GM12878 (cell line): ENCODE results near the gene CENPS.

ENCODE experiments used
- CHD1 ChIP-seq: IDR thresholded peaks from 2 replicates; pipeline ENCODE4 v1.6.1; 2012; ENCODE audit warnings: low read depth, low read length, improper control_type of control experiment
- HDAC2 ChIP-seq: fragments of 200-600 bp; sonication (generic); IDR thresholded peaks from 2 replicates; pipeline ENCODE4 v1.6.1; 2017
- JUNB ChIP-seq: IDR thresholded peaks from 2 replicates; pipeline ENCODE4 v1.6.1; 2016; ENCODE audit warnings: antibody characterized with exemption, mild to moderate bottlenecking
- MXI1 ChIP-seq: fragments of 150-350 bp; IDR thresholded peaks from 2 replicates; pipeline ENCODE4 v1.6.1; 2011; ENCODE audit warnings: low read depth, mild to moderate bottlenecking, inconsistent platforms, low read length, improper control_type of control experiment
- MYC ChIP-seq: IDR thresholded peaks from 2 replicates; pipeline ENCODE4 v1.6.1; 2011; ENCODE audit warnings: mild to moderate bottlenecking, low read length, moderate library complexity, inconsistent platforms; ENCODE audit not compliant: insufficient read depth, insufficient replicate concordance, insufficient read length, severe bottlenecking
- POLR2A ChIP-seq: IDR thresholded peaks from 2 replicates; pipeline ENCODE4 v1.6.1; 2011; ENCODE audit warnings: low read depth, mild to moderate bottlenecking, low read length
- RFX5 ChIP-seq: IDR thresholded peaks from 2 replicates; pipeline ENCODE4 v1.6.1; 2011; ENCODE audit warnings: low read depth, low read length, improper control_type of control experiment
- SIN3A ChIP-seq: IDR thresholded peaks from 2 replicates; pipeline ENCODE4 v1.6.1; 2012; ENCODE audit warnings: low read depth, low read length, improper control_type of control experiment
- SMC3 ChIP-seq: IDR thresholded peaks from 2 replicates; pipeline ENCODE4 v1.6.1; 2011; ENCODE audit warnings: low read length, improper control_type of control experiment, borderline replicate concordance
- TF ChIP-seq, protein P1 (sequence below), 3 experiments: IDR thresholded peaks in 2 of 3; conservative IDR thresholded peaks in 1 of 3; 2 replicates each; pipeline ENCODE4 v1.5.1; 2011; ENCODE audit warnings: low read depth in 3 of 3, low read length in 3 of 3, mild to moderate bottlenecking in 3 of 3, control low read depth in 2 of 3, moderate library complexity in 2 of 3, inconsistent platforms in 1 of 3, mixed read lengths in 1 of 3; ENCODE audit not compliant: control insufficient read depth in 2 of 3, insufficient read depth in 1 of 3; ENCODE audit errors: extremely low read depth in 1 of 3
- TF ChIP-seq, protein P2 (sequence below): IDR thresholded peaks from 2 replicates; pipeline ENCODE4 v1.6.1; 2012; ENCODE audit warnings: low read length, inconsistent platforms

GRCh38 chr1:10407201-10407600 lies 23.0 kb upstream of the CENPS start:
- TF ChIP-seq HDAC2 (no peak), MYC (no peak), RFX5 (no peak), SMC3 (no peak), MXI1 (no peak), CHD1 (no peak), POLR2A (no peak), JUNB (no peak), SIN3A (no peak)
- TF ChIP-seq, protein P1, sequence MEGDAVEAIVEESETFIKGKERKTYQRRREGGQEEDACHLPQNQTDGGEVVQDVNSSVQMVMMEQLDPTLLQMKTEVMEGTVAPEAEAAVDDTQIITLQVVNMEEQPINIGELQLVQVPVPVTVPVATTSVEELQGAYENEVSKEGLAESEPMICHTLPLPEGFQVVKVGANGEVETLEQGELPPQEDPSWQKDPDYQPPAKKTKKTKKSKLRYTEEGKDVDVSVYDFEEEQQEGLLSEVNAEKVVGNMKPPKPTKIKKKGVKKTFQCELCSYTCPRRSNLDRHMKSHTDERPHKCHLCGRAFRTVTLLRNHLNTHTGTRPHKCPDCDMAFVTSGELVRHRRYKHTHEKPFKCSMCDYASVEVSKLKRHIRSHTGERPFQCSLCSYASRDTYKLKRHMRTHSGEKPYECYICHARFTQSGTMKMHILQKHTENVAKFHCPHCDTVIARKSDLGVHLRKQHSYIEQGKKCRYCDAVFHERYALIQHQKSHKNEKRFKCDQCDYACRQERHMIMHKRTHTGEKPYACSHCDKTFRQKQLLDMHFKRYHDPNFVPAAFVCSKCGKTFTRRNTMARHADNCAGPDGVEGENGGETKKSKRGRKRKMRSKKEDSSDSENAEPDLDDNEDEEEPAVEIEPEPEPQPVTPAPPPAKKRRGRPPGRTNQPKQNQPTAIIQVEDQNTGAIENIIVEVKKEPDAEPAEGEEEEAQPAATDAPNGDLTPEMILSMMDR (IDR thresholded peaks at IDR 0.05 in 2 of 3, conservative IDR thresholded peaks at IDR 0.05 in 1 of 3; ENCODE audit: control insufficient read depth in 2 of 3, extremely low read depth in 1 of 3, insufficient read depth in 1 of 3, low read depth in 3 of 3, low read length in 3 of 3): no peak
- TF ChIP-seq, protein P2, sequence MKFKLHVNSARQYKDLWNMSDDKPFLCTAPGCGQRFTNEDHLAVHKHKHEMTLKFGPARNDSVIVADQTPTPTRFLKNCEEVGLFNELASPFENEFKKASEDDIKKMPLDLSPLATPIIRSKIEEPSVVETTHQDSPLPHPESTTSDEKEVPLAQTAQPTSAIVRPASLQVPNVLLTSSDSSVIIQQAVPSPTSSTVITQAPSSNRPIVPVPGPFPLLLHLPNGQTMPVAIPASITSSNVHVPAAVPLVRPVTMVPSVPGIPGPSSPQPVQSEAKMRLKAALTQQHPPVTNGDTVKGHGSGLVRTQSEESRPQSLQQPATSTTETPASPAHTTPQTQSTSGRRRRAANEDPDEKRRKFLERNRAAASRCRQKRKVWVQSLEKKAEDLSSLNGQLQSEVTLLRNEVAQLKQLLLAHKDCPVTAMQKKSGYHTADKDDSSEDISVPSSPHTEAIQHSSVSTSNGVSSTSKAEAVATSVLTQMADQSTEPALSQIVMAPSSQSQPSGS: no peak
